AG04450 (cell line): ENCODE measurements around the gene RRAS2. TPM values are rescaled to one million over a fixed set of nuclear protein-coding genes. Genes with fewer than 3 reads are reported as not detected.

Experiments
- CTCF ChIA-PET: fragments of 300-600, 350-600 bp; formaldehyde crosslinking; extraction: SDS; loops from one replicate; lab custom pipeline; 2022; ENCODE audit warnings: antibody characterized with exemption, inconsistent platforms; lab: Charles Lee
- POLR2A ChIA-PET: fragments of 350-600 bp; formaldehyde crosslinking; extraction: SDS; loops from one replicate; lab custom pipeline; 2021; ENCODE audit warnings: antibody characterized with exemption, inconsistent platforms; lab: Yijun Ruan, JAX
- DNase-seq: peaks from one replicate; pipeline ENCODE4 v3.0.0-alpha.2; 2011; ENCODE audit warnings: low read depth, low spot score
- H3K27ac ChIP-seq: one replicate; pipeline ENCODE4 v1.5.1; 2012; ENCODE audit warnings: low read depth, low read length, control low read depth
- H3K27me3 ChIP-seq: one replicate; pipeline ENCODE4 v1.6.0; 2012; ENCODE audit warnings: low read length; ENCODE audit not compliant: control insufficient read depth, insufficient read depth
- H3K4me3 ChIP-seq: 2 replicates; pipeline ENCODE4 v1.5.1; 2011; ENCODE audit warnings: mild to moderate bottlenecking, low read depth, low read length, control low read depth
- H3K9me3 ChIP-seq: 2 replicates; pipeline ENCODE4 v1.5.1; 2012; ENCODE audit warnings: low read length; ENCODE audit not compliant: control insufficient read depth, insufficient read depth
- CTCF ChIP-seq: IDR thresholded peaks from 2 replicates; pipeline ENCODE4 v1.5.1; 2011; ENCODE audit warnings: low read depth, low read length, control low read depth, inconsistent platforms
- polyA plus RNA-seq: library from polyadenylated mRNA; depleted of rRNA; stranded (reverse); fragments of >200 nt; gene quantifications from 2 replicates; pipeline ENCODE4 v1.2.3, GENCODE V29; 2011

RRAS2 gene
- polyA plus RNA-seq, 1 experiment = 95.8 TPM

- no peak overlapping the region for H3K27ac ChIP-seq
- TF ChIP-seq CTCF = no peak
- no peak for DNase-seq
Observed at GRCh38 chr11:14304601-14305000, 54.4 kb downstream of the RRAS2 start.

GRCh38 chr11:14300661-14301304 is 58.2 kb downstream of the RRAS2 start:
- no peak for DNase-seq
- TF ChIP-seq CTCF = peak; percentile 87
- H3K27me3 ChIP-seq = no peaks in the 10 kb centered on the region
- ChIA-PET CTCF (interaction anchor here (0.6 to 10.4 kb wide), 34 partner anchors 7 to 1571 kb away, joined by 3 to 273 read pairs (median 4); no protein-coding TSS in a partner anchor), POLR2A (interaction anchor here (0.8 to 1.1 kb wide), 5 partner anchors 12 to 160 kb away, joined by 3 to 4 read pairs (median 3); no protein-coding TSS in a partner anchor)
- no peak overlapping the region for H3K4me3 ChIP-seq
- H3K9me3 ChIP-seq = no peaks in the 10 kb centered on the region
- H3K27ac ChIP-seq = no peak overlapping the region

More at GRCh38 chr11:14304601-14305000, 54.4 kb downstream of the RRAS2 start:
- POLR2A ChIA-PET = interaction anchor here (0.6 kb wide), 1 partner anchor 56 kb away, joined by 3 read pairs; no protein-coding TSS in a partner anchor
- Histone ChIP-seq H3K4me3 (no peak overlapping the region), H3K9me3 (no peaks in the 10 kb centered on the region), H3K27me3 (no peaks in the 10 kb centered on the region)
- CTCF ChIA-PET = interaction anchor here (1.0 to 10.4 kb wide), 5 partner anchors 9 to 151 kb away, joined by 3 to 273 read pairs (median 3); no protein-coding TSS in a partner anchor

GRCh38 chr11:14299921-14300320 is 59.1 kb downstream of the RRAS2 start:
- no peak for DNase-seq
- ChIA-PET CTCF (interaction anchor here (1.0 to 10.4 kb wide), 16 partner anchors 8 to 193 kb away, joined by 3 to 273 read pairs (median 6); no protein-coding TSS in a partner anchor), POLR2A (interaction anchor here (1.1 kb wide), 1 partner anchor 156 kb away, joined by 4 read pairs; no protein-coding TSS in a partner anchor)
- Histone ChIP-seq H3K4me3 (no peak overlapping the region), H3K27ac (no peak overlapping the region), H3K27me3 (no peaks in the 10 kb centered on the region), H3K9me3 (no peaks in the 10 kb centered on the region)
- no peak for TF ChIP-seq CTCF

- POLR2A ChIA-PET = no interaction called here
- H3K27me3 ChIP-seq = no peaks in the 10 kb centered on the region
- no peak overlapping the region for H3K27ac ChIP-seq
- no peaks in the 10 kb centered on the region for H3K9me3 ChIP-seq
- H3K4me3 ChIP-seq = no peak overlapping the region
- no peak for DNase-seq
- CTCF ChIA-PET = interaction anchor here (0.7 to 1.2 kb wide), 2 partner anchors 10 to 165 kb away, joined by 3 to 5 read pairs; no protein-coding TSS in a partner anchor
- no peak for TF ChIP-seq CTCF
Observed at GRCh38 chr11:14290422-14290821, 68.6 kb downstream of the RRAS2 start.
